IPS-NIHi7 (cell line): ENCODE results near the gene PCDH1.
A peak's percentile ranks its signal among the peaks of the same experiment; 100 is the strongest.
"Not testable (repeated sequence)": the region's sequence is repeated elsewhere in the genome, so short reads cannot be mapped to it uniquely, and the experiment has no call there.

Experiments used
- DNase-seq: peaks from one replicate; pipeline ENCODE4 v3.0.0; 2012; ENCODE audit warnings: mixed read lengths; ENCODE audit errors: extremely low spot score

Gene PCDH1

GRCh38 chr5:141878186-141878710 lies at the start of gene PCDH1:
Gene PCDH1, minus strand, starts transcription at chr5:141878410. Its CDS starts 148 bp downstream, at chr5:141878262.
- DNase-seq = no peak

- no peak for DNase-seq
Measured at GRCh38 chr5:141926434-141926833, 48.2 kb upstream of the PCDH1 start.

- DNase-seq = peak; percentile 97
Measured at GRCh38 chr5:141923448-141924313, 45.5 kb upstream of the PCDH1 start, which contains the start of gene DELE1. Gene DELE1, plus strand, starts transcription at chr5:141923871. Its CDS starts 71 bp downstream, at chr5:141923942.

- DNase-seq = not testable (repeated sequence)
Measured at GRCh38 chr5:141922827-141923447, 44.7 kb upstream of the PCDH1 start.

GRCh38 chr5:141920771-141921170 lies 42.6 kb upstream of the PCDH1 start:
- DNase-seq = no peak

- DNase-seq = no peak
Measured at GRCh38 chr5:141919218-141920119, 41.3 kb upstream of the PCDH1 start.

- DNase-seq = no peak
Measured at GRCh38 chr5:141917760-141918159, 39.5 kb upstream of the PCDH1 start.

- DNase-seq = no peak
Measured at GRCh38 chr5:141916522-141916921, 38.3 kb upstream of the PCDH1 start.

- DNase-seq = peak; percentile 62
Measured at GRCh38 chr5:141915881-141916336, 37.7 kb upstream of the PCDH1 start.

- DNase-seq = no peak
Measured at GRCh38 chr5:141914797-141915196, 36.6 kb upstream of the PCDH1 start.

GRCh38 chr5:141914199-141914743 lies 36.1 kb upstream of the PCDH1 start:
- peak; percentile 74 for DNase-seq

GRCh38 chr5:141913560-141914198 lies 35.5 kb upstream of the PCDH1 start:
- DNase-seq = no peak

- no peak for DNase-seq
Measured at GRCh38 chr5:141910271-141910673, 32.1 kb upstream of the PCDH1 start.

GRCh38 chr5:141909212-141909611 lies 31.0 kb upstream of the PCDH1 start:
- no peak for DNase-seq

- DNase-seq = no peak
Measured at GRCh38 chr5:141908796-141909195, 30.6 kb upstream of the PCDH1 start.

- no peak for DNase-seq
Measured at GRCh38 chr5:141906972-141907371, 28.8 kb upstream of the PCDH1 start.

- no peak for DNase-seq
Measured at GRCh38 chr5:141906517-141906916, 28.3 kb upstream of the PCDH1 start.

- no peak for DNase-seq
Measured at GRCh38 chr5:141904551-141904950, 26.3 kb upstream of the PCDH1 start.

- DNase-seq = no peak
Measured at GRCh38 chr5:141903261-141903660, 25.1 kb upstream of the PCDH1 start.

GRCh38 chr5:141902015-141902814 lies 24.0 kb upstream of the PCDH1 start:
- no peak for DNase-seq
